HG03159 (cell line): ENCODE results near the gene VSTM4.

ENCODE experiments used
- ATAC-seq: cut with Tn5 transposase; IDR thresholded peaks from one replicate; pipeline ENCODE4 v1.9.1; 2021; ENCODE audit warnings: mild to moderate bottlenecking, moderate library complexity; ENCODE audit not compliant: unreplicated experiment

Gene VSTM4

DNA sequence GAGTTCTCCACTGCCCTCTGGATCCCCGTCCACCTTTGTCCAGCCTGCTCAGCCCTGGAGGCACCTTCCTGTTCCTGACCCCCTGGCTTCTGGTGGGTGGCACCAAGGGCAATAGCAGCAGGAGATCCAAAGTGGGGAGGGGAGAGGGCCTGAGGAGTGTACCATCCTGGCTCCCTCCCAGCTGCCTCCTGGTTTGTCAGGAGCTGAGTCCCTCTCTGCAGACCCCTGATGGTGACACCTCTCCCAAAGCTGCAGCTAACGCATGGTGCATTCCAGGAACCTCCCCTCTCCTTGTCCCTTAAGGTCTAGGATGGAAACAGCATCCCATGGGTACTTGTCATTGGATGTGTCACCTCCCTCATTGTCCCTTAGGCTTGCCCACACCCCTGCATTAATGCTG, 39.6 kb downstream of the VSTM4 start:
- ATAC-seq, result no peak

DNA sequence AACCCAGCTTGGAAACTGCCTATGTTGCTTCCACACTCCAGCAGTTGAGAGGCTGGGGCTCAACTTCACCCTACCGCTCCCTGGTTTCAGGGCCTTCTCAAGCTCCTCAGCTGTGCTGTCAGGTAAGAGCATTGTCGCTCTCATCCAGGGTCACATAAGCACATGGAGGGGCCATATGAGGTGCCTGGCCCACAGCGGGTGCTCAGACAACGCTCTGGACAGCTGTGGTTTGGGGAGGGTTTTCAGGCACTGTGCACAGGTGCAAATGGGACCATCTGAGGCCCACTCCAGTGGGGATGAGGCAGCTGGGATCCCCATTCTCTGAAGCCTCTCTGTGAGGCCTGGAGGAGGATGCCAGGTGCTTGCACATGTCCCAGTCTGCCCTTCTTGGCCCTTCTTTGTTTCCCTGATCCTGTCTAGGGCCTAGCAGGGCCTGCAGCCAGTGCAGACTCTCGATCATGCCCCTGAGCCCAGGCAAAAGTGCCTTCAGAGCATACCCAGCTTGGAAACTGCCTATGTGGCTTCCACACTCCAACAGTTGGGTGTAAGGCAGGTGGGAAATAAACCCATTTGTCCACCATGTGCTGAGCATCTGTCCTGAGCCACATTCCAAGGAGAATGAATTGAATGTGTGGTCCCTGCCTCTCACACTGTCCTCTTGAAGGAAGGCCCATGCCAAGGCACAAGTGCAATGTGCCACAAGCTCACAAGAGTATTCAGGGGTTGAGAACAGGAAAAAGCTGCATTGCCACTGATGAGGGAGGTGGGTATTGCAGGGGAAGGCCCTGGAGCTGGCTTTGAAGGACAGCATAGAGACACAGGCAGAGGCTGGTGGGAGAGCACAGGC, 40.3 kb downstream of the VSTM4 start:
- no peak for ATAC-seq

DNA sequence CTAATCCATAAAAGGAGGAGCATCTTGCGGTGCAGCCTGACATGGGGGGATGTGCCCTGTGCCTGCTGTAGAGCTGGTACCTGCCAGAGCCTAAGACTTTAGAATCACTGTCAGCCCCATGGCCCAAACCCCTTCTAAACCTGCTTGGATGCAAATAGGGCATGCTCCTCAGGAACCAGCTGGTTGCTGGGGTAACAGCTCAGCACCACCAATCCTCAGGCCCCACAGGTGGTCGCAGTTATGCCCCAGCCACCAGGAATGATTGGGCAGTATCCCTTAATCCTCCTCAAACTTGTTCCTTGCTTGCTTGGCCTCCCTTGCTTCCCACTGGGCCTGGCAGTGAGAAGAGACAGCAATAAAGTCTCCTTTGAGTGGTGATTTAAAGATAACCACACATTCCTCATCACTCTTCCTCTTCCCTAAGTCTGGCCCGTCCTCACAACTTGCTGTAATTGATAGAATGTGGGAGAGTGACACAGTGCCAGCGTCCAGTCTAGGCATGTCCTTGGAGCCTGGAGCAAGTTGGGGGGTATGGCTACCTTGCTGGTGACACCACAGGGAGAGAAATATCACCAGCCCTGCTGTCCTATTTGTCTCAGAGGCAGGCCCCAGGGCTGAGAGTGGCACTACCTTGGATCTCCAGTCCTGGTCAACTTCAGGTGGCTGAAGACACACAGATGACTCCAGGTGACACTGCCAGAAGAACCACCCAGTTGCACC, 43.0 kb downstream of the VSTM4 start:
- ATAC-seq, result no peak

GRCh38 chr10:49071160-49071761, 44.1 kb downstream of the VSTM4 start:
- ATAC-seq, result no peak

DNA sequence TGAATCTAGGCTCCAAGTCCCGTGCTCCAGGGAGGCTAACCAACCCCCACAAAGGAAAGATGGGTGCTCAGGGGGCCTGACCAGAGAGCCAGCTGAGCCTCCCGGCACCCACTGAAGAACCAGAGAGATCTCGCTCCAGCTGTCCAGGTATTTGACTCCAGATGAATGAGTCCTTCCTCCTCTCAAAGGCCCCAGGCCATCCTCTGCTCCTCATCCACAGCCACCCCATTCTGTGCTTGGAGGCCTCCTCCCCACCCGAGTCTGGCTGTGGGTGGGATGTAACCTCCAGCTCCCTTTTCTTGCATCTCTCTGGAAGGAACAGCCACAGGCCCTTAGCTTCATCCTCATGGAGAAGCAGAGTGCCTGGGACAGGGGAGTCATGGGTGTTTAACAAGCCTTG, 44.6 kb downstream of the VSTM4 start:
- no peak for ATAC-seq

- ATAC-seq, result no peak
Observed at GRCh38 chr10:49068672-49069217, 46.6 kb downstream of the VSTM4 start.

DNA sequence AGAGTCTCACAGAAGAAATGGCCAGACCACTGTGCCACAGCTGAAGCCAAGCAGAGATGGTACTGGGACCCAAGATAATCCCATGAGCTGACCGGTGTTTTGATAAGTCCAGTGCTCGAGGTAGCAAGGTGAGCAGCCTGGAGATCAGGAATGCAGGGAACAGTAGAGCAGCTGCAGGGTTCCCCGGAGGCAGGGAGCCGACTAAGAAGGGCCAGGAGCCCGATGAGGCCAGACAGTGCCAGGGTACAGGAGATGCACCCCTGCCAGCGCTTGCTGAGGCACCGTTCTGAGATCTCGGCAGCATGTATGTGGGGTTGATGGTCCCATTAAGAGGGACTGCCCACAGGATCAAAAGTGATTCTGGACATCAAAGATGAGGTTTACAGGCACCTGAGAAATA, 47.1 kb downstream of the VSTM4 start:
- no peak for ATAC-seq

DNA sequence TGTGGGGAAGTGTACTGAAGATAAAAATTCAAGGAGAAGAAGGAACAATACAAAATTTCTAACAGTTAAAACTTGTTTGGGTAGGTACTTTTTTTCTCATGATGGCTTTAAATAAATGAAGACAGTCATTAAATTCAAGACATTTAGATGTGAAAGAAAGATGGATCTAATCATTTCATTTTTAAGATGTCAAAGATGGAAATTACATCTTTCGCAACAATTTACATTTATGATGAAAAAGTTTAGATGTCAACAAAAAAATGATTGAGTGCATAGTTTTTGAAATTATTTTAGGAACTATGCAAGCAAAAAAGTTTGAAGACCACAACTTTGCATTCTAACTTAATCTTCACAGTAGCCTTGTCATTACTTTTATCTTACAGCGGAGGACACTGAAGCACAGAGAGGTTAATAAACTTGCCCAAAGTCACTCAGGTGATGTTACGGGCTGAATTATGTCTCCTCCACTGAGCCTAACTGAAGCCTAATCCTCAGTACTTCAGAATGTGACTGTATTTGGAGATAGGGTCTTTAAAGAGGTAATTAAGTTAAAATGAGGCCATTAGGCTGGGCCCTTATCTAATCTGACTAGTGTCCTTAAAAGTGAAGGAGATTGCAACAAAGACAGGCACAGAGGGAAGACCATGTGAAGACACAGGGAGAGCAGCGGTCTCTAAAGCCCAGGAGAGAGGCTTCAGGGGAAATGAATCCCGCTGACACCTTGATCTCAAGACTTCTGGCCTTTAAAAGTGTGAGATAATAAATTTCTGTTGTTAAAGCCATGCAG, 48.2 kb downstream of the VSTM4 start:
- no peak for ATAC-seq

DNA sequence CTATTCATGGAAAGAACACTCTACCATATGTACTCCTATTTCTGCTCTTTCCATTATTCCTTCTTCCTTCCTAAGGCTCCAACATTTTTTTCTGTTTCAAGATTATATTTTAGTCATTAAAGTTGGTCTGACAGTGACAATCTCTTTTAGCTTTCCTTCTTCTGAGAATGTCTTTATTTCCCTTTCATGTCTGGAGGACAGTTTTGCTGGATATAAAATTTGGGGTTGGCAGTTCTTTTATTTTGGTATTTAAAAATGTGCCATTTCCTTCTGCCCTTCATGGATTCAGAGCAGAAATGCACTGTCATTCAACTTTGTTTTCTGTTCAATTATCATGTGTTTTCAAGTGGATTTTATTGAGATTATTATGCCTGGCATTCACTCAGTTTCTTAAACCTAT, 53.1 kb downstream of the VSTM4 start:
- ATAC-seq, result no peak

DNA sequence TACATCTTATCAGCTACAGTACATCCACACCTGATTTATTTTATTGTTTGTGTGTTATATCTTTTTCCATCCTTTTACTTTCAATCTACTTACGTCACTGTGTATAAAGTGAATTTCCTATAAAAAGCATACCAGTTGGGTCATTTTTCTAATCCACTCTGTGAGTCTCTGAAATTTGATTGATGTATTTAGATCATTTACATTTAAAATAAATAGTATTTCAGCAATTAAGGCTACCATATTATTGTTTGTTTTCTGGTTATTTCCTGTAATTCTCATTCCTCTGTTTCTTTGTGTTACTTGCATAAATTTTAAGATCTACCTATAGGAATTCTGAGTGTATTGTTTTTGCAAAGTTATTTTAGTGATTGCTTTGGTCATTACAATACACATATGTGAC, 53.7 kb downstream of the VSTM4 start:
- ATAC-seq, result no peak

GRCh38 chr10:49058463-49059255, 56.7 kb downstream of the VSTM4 start:
- no peak for ATAC-seq

- ATAC-seq, result no peak
Observed at GRCh38 chr10:49057231-49057880, 58.0 kb downstream of the VSTM4 start.

DNA sequence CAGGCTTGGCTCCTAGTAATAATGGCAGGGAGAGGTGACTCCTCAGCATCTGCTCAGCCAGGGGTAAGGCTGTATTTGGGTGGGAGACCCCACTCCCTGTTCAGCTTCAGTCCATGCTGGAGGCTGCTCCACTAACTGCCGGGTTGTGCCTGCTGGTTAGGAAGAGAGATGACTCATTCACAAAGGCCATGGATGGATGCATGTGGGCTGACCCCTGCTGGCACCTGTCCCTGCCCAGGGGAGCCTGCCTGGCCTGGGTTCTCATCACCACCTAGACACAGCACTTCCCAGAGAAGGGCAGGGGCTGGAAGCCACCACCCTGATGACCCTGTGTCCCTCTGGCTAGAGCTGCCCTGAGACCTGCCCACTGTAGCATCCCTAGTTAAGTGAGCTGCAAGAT, 59.0 kb downstream of the VSTM4 start:
- ATAC-seq, result no peak

GRCh38 chr10:49055221-49055849, 60.0 kb downstream of the VSTM4 start:
- no peak for ATAC-seq

DNA sequence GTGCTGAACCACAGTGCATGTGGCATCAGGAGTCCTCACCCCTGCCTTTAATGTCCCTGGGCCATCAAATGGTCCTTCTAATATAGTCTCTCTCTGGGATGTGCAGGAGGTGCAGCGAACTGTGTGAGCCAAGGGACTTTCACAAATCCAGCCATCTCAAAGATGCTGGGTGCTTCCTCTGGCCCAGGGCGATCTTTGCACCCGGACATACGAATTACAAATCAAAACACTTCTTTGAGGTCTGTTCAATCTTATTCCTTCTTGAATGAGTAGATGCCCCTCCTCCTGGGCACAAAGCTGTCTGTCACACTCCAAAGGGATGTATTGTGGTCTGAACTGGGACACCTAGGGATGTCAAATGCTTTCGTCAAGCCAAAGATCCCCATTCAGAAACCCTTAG, 60.6 kb downstream of the VSTM4 start:
- ATAC-seq, result no peak

GRCh38 chr10:49053998-49054692, 61.2 kb downstream of the VSTM4 start:
- no peak for ATAC-seq

GRCh38 chr10:49053053-49053997, 62.0 kb downstream of the VSTM4 start:
- ATAC-seq, result peak; percentile 56
